GM15510 (cell line): ENCODE data around the gene OR14A16.

Source experiments
- POLR2A ChIP-seq: IDR thresholded peaks from 3 replicates; pipeline ENCODE4 v1.6.1; 2011; ENCODE audit warnings: borderline replicate concordance; ENCODE audit not compliant: insufficient read length; ENCODE audit errors: extremely low read depth

Gene OR14A16

GRCh38 chr1:247824023-247824422 lies at the start of gene OR14A16:
OR14A16 (minus strand) TSS chr1:247824119; CDS start chr1:247815729, 8,390 bp downstream.
- no peak for TF ChIP-seq POLR2A

GRCh38 chr1:247865416-247865815 lies 41.5 kb upstream of the OR14A16 start:
- TF ChIP-seq POLR2A: no peak

- no peak for TF ChIP-seq POLR2A
Observed at GRCh38 chr1:247864644-247865043, 40.7 kb upstream of the OR14A16 start.

- TF ChIP-seq POLR2A: no peak
Observed at GRCh38 chr1:247862756-247863155, 38.8 kb upstream of the OR14A16 start.

GRCh38 chr1:247857985-247858619 lies 34.2 kb upstream of the OR14A16 start:
- TF ChIP-seq POLR2A: no peak

GRCh38 chr1:247857069-247857984 lies 33.4 kb upstream of the OR14A16 start, which contains the start of gene TRIM58:
TRIM58 (plus strand) TSS chr1:247857187; CDS start chr1:247857247, 60 bp downstream.
- TF ChIP-seq POLR2A: no peak

GRCh38 chr1:247855911-247856310 lies 32.0 kb upstream of the OR14A16 start:
- no peak for TF ChIP-seq POLR2A

- TF ChIP-seq POLR2A: no peak
Observed at GRCh38 chr1:247854899-247855545, 31.1 kb upstream of the OR14A16 start.

- TF ChIP-seq POLR2A: no peak
Observed at GRCh38 chr1:247849616-247850015, 25.7 kb upstream of the OR14A16 start.

GRCh38 chr1:247848346-247848745 lies 24.4 kb upstream of the OR14A16 start:
- no peak for TF ChIP-seq POLR2A

- TF ChIP-seq POLR2A: no peak
Observed at GRCh38 chr1:247845693-247846017, 21.7 kb upstream of the OR14A16 start.

- TF ChIP-seq POLR2A: no peak
Observed at GRCh38 chr1:247845011-247845692, 21.2 kb upstream of the OR14A16 start.

GRCh38 chr1:247843411-247843810 lies 19.5 kb upstream of the OR14A16 start:
- no peak for TF ChIP-seq POLR2A

- no peak for TF ChIP-seq POLR2A
Observed at GRCh38 chr1:247841796-247842195, 17.9 kb upstream of the OR14A16 start, which contains the start of gene OR11L1. OR11L1 (minus strand) TSS chr1:247841896; CDS start chr1:247841896, 0 bp downstream.

GRCh38 chr1:247840818-247841217 lies 16.9 kb upstream of the OR14A16 start:
- TF ChIP-seq POLR2A: no peak
